ENCODE results near the gene GPM6B. TPM values are rescaled to one million over a fixed set of nuclear protein-coding genes. Genes with fewer than 3 reads are reported as not detected.

Gene GPM6B
- total RNA-seq, 6 experiments from 2014 or later = not detected

DNA sequence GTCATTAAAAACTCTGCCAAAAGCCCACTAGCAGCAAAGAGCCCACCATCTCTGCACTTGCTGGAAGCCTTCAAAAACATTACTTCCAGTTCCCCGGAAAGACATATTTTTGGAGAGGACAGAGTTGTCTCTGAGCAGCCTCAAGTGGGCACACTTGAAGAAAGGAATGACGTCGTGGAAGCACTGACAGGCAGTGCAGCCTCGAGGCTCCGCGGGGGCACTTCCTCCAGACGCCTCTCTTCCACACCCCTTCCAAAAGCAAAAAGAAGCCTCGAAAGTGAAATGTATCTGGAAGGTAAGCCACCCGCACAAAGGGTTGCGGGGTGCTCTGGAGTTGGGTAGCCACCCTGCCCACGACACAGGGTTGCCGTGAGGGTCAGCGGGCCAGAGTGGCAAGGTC, 56.5 kb downstream of the GPM6B start:
- DNase-seq = no peak
- Mint-ChIP-seq H3K27me3 (ENCODE audit: insufficient read depth) (no peaks in the 10 kb centered on the region), H3K36me3 (ENCODE audit: low read depth) (no peaks in the 10 kb centered on the region; the same call in 1 of the 2 replicates), H3K4me3 (no peak overlapping the region), H3K4me1 (ENCODE audit: low read depth) (peaks cover 8% of the 10 kb centered on the region), H3K27ac (no peak overlapping the region), H3K9me3 (no peaks in the 10 kb centered on the region)
- TF ChIP-seq CTCF (IDR thresholded peaks at IDR 0.05) = no peak

- Mint-ChIP-seq H3K27me3 (ENCODE audit: insufficient read depth) (no peaks in the 10 kb centered on the region), H3K4me3 (no peak overlapping the region), H3K36me3 (ENCODE audit: low read depth) (no peaks in the 10 kb centered on the region; the same call in 1 of the 2 replicates), H3K4me1 (ENCODE audit: low read depth) (peaks cover 8% of the 10 kb centered on the region), H3K9me3 (no peaks in the 10 kb centered on the region), H3K27ac (no peak overlapping the region)
- DNase-seq = no peak
- TF ChIP-seq CTCF (IDR thresholded peaks at IDR 0.05) = no peak
Measured at GRCh38 chrX:13759152-13759718, 57.7 kb downstream of the GPM6B start.

- no peaks in the 10 kb centered on the region for H3K27me3 Mint-ChIP-seq (ENCODE audit: insufficient read depth)
- no peak overlapping the region for H3K27ac Mint-ChIP-seq
- peaks cover 5% of the 10 kb centered on the region; the same call in 1 of the 2 replicates for H3K36me3 Mint-ChIP-seq (ENCODE audit: low read depth)
- no peak overlapping the region for H3K4me3 Mint-ChIP-seq
- H3K4me1 Mint-ChIP-seq (ENCODE audit: low read depth) = peaks cover 7% of the 10 kb centered on the region
- no peak for DNase-seq
- no peaks in the 10 kb centered on the region for H3K9me3 Mint-ChIP-seq
- TF ChIP-seq CTCF (IDR thresholded peaks at IDR 0.05) = no peak
Measured at GRCh38 chrX:13756381-13756780, 60.5 kb downstream of the GPM6B start.

DNA sequence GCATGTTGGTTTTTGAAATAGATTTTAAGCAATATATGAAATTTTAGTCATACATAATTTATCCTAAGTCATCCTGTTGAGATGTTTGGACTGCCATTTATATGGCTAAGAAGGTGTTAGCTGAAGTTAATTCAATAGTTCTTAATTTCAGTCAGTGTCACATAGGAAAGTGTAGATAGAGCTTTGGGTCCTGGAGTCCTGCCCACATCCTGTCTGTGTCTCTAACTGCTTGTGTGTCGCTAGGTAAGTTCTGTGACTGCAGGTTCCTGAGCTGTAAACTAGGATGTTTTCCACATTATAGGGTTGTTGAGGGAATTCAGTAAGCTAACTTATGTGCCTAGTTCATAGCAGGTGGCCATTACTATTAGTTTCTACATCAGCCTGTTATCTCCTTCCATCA, 61.6 kb downstream of the GPM6B start:
- Mint-ChIP-seq H3K4me3 (no peak overlapping the region), H3K9me3 (no peaks in the 10 kb centered on the region)

DNA sequence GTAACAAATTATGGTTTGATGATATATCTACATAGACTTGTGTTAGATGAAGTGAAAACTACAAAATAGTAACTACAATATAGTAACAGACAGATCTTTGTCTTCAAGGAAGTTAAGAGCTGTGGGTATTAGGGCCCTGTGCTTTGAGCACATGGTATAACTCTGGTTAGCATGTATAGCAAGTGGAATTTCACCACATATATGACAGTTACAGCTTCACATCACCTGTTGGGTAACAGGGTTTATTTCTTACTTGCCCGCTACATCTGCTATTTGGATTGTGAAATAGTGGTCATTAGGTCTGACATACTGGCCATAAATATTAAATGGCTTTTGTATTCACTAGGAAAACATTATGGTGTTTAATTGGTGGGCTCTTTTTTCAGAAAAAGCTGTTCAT, 62.1 kb downstream of the GPM6B start:
- no peaks in the 10 kb centered on the region for H3K4me1 Mint-ChIP-seq (ENCODE audit: low read depth)
- H3K4me3 Mint-ChIP-seq = no peak overlapping the region
- H3K9me3 Mint-ChIP-seq = no peaks in the 10 kb centered on the region
- no peak for DNase-seq
- no peaks in the 10 kb centered on the region for H3K27me3 Mint-ChIP-seq (ENCODE audit: insufficient read depth)
- H3K36me3 Mint-ChIP-seq (ENCODE audit: low read depth) = 0 out of 2 replicates have a peak, but pooled peaks cover 5% of the 10 kb centered on the region
- H3K27ac Mint-ChIP-seq = no peak overlapping the region
- TF ChIP-seq CTCF (IDR thresholded peaks at IDR 0.05) = no peak

More for the DNA sequence above, 61.6 kb downstream of the GPM6B start:
- TF ChIP-seq CTCF (IDR thresholded peaks at IDR 0.05) = no peak
- Mint-ChIP-seq H3K4me1 (ENCODE audit: low read depth) (no peaks in the 10 kb centered on the region), H3K27ac (no peak overlapping the region), H3K27me3 (ENCODE audit: insufficient read depth) (no peaks in the 10 kb centered on the region), H3K36me3 (ENCODE audit: low read depth) (0 out of 2 replicates have a peak, but pooled peaks cover 5% of the 10 kb centered on the region)
- no peak for DNase-seq

All from HFFc6 (cell line).